SKM-1 (cell line): Measurements from ENCODE around the gene DACH1.
"Not testable (repeated sequence)": the region's sequence is repeated elsewhere in the genome, so short reads cannot be mapped to it uniquely, and the experiment has no call there.

Experiments
- DNase-seq: peaks from one replicate; lab custom pipeline; 2025; ENCODE audit not compliant: unreplicated experiment; lab: John Stamatoyannopoulos, UW

DACH1 gene

GRCh38 chr13:71785361-71785760, 81.6 kb downstream of the DACH1 start:
- no peak for DNase-seq

GRCh38 chr13:71780546-71780945, 86.5 kb downstream of the DACH1 start:
- no peak for DNase-seq

GRCh38 chr13:71778998-71779397, 88.0 kb downstream of the DACH1 start:
- not testable (repeated sequence) for DNase-seq

- no peak for DNase-seq
These were observed 91.0 kb downstream of the DACH1 start for GRCh38 chr13:71775966-71776365.

- no peak for DNase-seq
These were observed 92.1 kb downstream of the DACH1 start for GRCh38 chr13:71774863-71775262.

- no peak for DNase-seq
These were observed 93.5 kb downstream of the DACH1 start for GRCh38 chr13:71773531-71773930.

- no peak for DNase-seq
These were observed 94.6 kb downstream of the DACH1 start for GRCh38 chr13:71772361-71772760.

- DNase-seq: no peak
These were observed 95.9 kb downstream of the DACH1 start for GRCh38 chr13:71771144-71771543.

GRCh38 chr13:71770710-71771109, 96.3 kb downstream of the DACH1 start:
- no peak for DNase-seq

- no peak for DNase-seq
These were observed 98.1 kb downstream of the DACH1 start for GRCh38 chr13:71768881-71769280.

- DNase-seq: no peak
These were observed 107.1 kb downstream of the DACH1 start for GRCh38 chr13:71759651-71760511.

- DNase-seq: no peak
These were observed 108.2 kb downstream of the DACH1 start for GRCh38 chr13:71758828-71759227.

- DNase-seq: no peak
These were observed 112.5 kb downstream of the DACH1 start for GRCh38 chr13:71754407-71754974.

- DNase-seq: no peak
These were observed 114.1 kb downstream of the DACH1 start for GRCh38 chr13:71752775-71753513.

- no peak for DNase-seq
These were observed 115.9 kb downstream of the DACH1 start for GRCh38 chr13:71751073-71751472.

- DNase-seq: no peak
These were observed 136.7 kb downstream of the DACH1 start for GRCh38 chr13:71730267-71730666.

- DNase-seq: no peak
These were observed 137.6 kb downstream of the DACH1 start for GRCh38 chr13:71729441-71729840.

- no peak for DNase-seq
These were observed 139.3 kb downstream of the DACH1 start for GRCh38 chr13:71727662-71728061.

GRCh38 chr13:71727042-71727441, 140.0 kb downstream of the DACH1 start:
- no peak for DNase-seq

GRCh38 chr13:71722206-71722605, 144.8 kb downstream of the DACH1 start:
- no peak for DNase-seq

- no peak for DNase-seq
These were observed 145.9 kb downstream of the DACH1 start for GRCh38 chr13:71721104-71721503.

- DNase-seq: no peak
These were observed 148.1 kb downstream of the DACH1 start for GRCh38 chr13:71718931-71719330.
